HG02623 (cell line): Measurements from ENCODE around the gene ADGRF5.

ENCODE experiments used
- ATAC-seq: cut with Tn5 transposase; IDR thresholded peaks from one replicate; pipeline ENCODE4 v1.9.1; 2021; ENCODE audit warnings: moderate library complexity; ENCODE audit not compliant: unreplicated experiment

ADGRF5 gene

DNA sequence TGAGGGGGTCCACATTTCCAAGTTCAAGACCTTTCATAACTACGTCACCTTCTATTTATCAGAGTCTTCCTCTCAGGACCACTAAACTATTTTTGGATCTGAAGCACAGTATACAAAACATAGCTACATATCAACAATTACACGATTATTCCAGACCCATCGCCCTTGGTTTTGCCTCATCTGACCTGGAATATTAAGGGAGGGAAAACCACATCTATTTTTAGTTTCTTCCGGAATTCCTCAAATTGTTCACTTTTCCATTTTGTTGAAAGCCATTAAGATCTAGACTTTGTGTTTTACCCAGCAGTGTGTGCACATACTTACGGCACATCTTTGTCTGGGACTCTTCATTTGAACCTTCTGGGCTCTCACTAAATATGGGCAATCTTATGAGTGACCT, 12.0 kb upstream of the ADGRF5 start:
- no peak for ATAC-seq

DNA sequence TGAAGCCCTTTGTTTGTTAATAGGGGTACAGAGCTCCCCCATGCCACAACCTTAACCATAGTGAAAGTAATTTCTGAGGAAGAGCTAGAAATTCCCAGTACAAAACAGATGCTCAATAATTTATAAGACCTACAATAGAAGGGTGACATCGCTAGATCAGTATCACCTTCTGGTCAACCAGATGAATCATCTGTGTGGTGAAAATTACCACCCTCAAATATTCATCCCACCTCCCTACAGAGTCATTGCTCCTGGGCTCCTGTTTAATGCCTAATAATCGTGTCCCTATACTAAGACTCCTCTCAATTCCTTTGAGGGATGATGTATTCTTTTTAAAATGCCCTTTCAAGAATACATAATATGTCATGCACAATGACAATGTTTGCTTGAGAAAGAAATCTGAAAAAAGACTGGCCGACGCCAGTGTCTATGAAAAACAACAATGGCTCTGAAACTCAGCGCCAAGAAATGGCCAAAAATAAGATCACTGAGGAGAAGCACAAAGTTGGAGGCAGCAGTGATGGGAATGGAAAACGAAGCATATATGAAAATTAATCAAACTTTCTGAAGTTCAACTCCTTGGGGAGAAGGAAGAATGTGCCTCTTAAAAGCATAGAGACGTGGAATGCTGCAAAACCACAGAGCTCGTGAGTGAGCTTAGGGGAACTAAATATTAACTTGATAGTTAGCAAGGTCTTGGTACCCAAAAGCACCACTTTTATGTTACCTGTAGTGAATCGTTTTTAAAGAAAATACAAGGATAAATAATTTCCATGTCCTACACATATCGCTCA, 11.0 kb upstream of the ADGRF5 start:
- ATAC-seq = no peak

GRCh38 chr6:46931416-46931815, 9.7 kb upstream of the ADGRF5 start:
- ATAC-seq = no peak

GRCh38 chr6:46930331-46930730, 8.6 kb upstream of the ADGRF5 start:
- no peak for ATAC-seq

DNA sequence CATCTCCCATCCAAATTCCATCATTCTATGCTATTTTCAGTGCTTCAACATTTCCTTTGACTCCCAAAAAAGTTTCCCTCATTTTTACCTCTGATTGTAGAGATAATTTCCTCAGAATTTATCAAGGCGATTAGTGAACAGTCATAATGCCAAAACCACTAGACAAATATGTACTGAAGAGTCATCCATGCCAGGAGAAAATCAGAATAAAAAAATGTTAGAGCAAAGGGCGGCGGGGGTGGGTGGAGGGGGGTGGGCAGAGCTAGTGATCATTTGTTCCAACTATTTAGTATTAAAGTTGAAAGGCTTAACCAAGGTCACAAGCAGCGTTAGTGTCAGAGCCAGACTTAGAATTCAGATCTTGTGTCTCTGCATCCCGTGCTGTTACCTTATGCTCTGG, 5.3 kb upstream of the ADGRF5 start:
- ATAC-seq = no peak

GRCh38 chr6:46926481-46926880, 4.7 kb upstream of the ADGRF5 start:
- no peak for ATAC-seq

GRCh38 chr6:46925563-46926253, 4.0 kb upstream of the ADGRF5 start:
- no peak for ATAC-seq

- no peak for ATAC-seq
These were observed 1.7 kb upstream of the ADGRF5 start for GRCh38 chr6:46923476-46923875.

GRCh38 chr6:46921059-46921458, 679 bp downstream of the ADGRF5 start:
- ATAC-seq = no peak

DNA sequence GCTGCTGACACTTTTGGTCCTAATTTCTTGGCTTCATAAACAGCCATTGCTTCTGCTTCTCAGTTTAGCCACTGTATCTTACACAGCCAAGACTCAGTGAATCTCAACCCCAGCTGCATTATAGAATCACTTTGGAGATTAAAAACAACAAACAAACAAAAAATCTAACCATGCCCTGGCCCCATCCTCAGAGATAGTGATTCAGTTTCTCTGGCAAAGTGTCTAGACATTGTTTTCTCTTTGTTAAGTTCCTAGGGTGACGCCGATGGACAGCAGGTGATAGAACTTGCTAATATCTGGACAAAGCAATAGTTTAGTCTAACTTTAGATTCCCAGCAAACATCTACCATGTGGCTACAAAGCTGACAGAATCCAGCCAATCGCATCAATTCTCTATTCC, 2.9 kb downstream of the ADGRF5 start:
- no peak for ATAC-seq

GRCh38 chr6:46917002-46917545, 4.7 kb downstream of the ADGRF5 start:
- no peak for ATAC-seq

- no peak for ATAC-seq
These were observed 5.9 kb downstream of the ADGRF5 start for GRCh38 chr6:46915866-46916265.

DNA sequence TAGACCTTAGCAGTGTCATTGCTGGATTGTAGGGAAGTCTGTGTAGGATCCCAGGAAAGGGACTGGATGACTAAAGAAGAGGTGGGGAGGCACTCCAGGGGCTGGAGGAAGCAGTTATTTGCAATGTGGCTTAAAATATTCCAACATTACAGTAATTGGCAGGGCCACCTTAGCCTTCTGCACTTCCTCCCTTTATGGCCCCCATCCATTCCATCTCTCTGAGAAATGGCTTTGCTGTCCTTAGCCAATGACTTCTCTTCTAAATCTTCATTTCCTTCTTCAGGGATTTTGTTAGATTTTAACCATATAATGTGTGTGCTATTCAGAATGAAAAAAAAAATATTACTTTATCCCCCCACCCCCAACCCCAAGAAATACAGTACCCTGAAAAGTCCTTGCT, 6.4 kb downstream of the ADGRF5 start:
- no peak for ATAC-seq

DNA sequence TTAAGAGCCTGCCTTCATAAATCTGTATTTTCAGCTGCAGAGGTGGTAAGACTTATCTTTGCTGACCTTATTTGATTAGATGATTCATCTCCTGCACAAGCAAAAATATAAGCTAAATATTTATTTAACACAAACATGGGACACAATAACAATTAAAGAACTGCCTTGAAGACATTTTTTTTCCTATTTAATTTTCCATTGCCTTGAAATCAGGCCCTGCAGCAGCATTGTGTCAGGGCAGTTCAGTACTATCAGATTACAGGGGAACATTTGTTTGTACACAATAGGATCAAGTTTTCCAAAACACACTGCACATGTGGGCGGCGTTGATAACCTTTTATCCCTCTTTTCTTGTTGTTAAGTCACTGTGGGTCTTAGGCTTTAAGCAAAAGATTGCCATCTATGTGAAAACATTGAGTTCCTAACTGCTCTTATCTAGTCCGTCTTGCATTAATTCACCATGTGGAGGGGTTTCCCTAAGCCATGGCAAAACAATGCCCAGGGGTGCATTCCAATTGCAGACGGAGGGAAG, 7.4 kb downstream of the ADGRF5 start:
- no peak for ATAC-seq

DNA sequence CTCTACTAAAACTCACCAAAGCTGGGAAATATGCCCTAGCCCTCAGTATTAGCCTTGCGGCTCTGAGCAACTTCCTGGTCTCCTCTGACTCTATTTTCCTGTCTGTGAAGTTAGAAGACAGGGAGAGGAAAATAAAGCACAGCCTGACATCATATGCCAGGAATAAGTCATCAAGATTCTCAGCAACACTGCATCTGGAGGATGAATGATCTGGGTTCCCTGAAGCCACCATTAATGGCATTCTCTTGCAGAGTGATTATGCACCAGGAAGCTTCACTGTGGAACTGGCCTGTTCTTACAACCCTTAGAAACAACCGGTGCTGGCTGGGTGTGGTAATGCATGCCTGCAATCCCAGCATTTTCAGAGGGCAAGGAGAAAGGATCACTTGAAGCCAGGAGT, 12.4 kb downstream of the ADGRF5 start:
- ATAC-seq = no peak

- ATAC-seq = no peak
These were observed 15.0 kb downstream of the ADGRF5 start for GRCh38 chr6:46906776-46907175.

- no peak for ATAC-seq
These were observed 17.6 kb downstream of the ADGRF5 start for GRCh38 chr6:46904117-46904516.

DNA sequence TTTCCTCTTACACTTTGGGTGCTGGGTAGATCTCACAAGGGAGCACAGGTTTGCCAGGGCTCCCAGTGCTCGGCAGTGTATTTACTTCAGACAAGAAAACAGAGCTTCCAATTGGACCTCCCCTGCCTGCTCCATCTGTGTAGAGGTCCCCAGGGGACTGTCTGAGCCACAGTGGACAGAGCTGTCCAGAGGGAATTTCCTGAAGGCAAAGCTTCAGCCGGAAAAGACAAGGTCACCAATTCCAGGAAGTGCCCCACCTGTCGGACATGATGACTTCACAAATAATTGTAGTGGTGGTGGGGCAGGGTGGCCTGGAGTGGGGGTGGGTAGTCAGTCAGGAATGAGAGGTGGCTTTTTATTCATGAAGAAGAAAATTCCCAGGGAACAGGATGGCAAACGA, 18.6 kb downstream of the ADGRF5 start:
- ATAC-seq = no peak

GRCh38 chr6:46901882-46902314, 19.8 kb downstream of the ADGRF5 start:
- no peak for ATAC-seq

DNA sequence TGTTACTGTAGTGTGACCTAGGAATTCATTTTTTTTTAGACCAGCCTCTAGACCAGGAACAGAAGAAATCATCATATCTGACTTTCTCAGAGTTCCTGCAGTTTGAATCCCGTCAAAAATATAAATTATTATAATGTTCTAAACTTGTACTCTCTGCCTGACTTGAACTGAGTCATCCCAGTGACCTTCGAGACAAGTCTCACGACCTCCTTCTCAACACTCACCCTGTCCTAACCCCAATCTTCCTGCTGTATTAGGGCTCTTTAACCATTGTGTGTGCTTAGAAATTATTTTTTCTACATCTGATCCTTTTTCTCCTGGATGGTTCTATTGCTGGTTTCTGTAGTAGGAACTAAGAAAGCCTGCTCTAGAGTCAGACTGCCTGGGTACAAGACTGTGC, 21.5 kb downstream of the ADGRF5 start:
- no peak for ATAC-seq

- ATAC-seq = no peak
These were observed 22.1 kb downstream of the ADGRF5 start for GRCh38 chr6:46899659-46900058.

- ATAC-seq = no peak
These were observed 23.7 kb downstream of the ADGRF5 start for GRCh38 chr6:46898006-46898405.
